Measurements from ENCODE around the gene SHISAL2A. TPM values are rescaled to one million over a fixed set of nuclear protein-coding genes. Genes with fewer than 3 reads are reported as not detected.
A peak's percentile ranks its signal among the peaks of the same experiment; 100 is the strongest.

The SHISAL2A gene
- total RNA-seq, 4 donors from 2014 or later: not detected

GRCh38 chr1:52601991-52602855, 30.7 kb upstream of the SHISAL2A start, which contains the start of gene GPX7:
Gene GPX7, plus strand, starts transcription at chr1:52602371. Its CDS starts 39 bp downstream, at chr1:52602410.
- no peak for TF ChIP-seq CTCF (IDR thresholded peaks at IDR 0.05)

DNA sequence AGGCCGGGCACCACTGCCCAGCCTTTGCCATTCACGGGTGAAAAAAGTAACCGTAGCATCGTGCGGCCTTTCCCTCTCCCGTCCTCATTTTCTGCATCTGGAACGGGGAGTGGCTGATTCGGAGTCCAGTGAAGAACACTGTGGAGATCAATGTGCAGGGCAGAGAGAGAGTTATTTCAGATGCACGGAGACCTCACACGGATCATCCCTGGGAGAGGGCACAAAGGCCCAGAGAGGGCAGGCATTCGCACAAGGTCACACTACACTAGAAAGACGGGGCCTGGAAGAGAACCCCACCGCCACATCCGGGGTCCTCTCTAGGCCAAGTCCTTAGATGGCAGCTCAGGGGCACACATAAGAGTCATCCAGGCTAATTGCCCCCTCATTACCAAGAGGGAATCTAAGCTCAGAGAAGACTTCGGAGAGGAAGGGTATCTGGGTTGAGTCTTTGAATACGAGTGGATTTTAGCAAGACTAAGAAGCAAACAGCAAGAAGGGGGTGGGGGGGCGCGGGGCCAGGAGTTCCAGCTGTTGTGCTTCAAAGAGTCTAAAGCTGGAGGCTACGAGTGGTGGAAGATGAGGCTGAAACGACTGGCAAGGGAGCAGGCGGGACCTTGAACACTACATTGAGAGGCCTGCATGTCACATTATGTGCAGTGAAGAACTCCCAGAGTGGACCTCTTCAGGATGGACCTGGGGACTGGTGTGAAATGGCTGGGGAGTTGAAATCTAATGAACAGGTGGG, 29.9 kb upstream of the SHISAL2A start:
- no peak for DNase-seq (ENCODE audit: low spot score)
- no peak for TF ChIP-seq CTCF (IDR thresholded peaks at IDR 0.05)
- ATAC-seq (ENCODE audit: low FRiP score): no peak

More at GRCh38 chr1:52601991-52602855, 30.7 kb upstream of the SHISAL2A start, which contains the start of gene GPX7:
- no peak for DNase-seq (ENCODE audit: low spot score)
- ATAC-seq (ENCODE audit: low FRiP score): peak; percentile 60

- ATAC-seq (ENCODE audit: low FRiP score) (no peak), DNase-seq (ENCODE audit: low spot score) (no peak)
- TF ChIP-seq CTCF (IDR thresholded peaks at IDR 0.05): no peak
Observed at GRCh38 chr1:52603630-52604029, 29.3 kb upstream of the SHISAL2A start.

DNA sequence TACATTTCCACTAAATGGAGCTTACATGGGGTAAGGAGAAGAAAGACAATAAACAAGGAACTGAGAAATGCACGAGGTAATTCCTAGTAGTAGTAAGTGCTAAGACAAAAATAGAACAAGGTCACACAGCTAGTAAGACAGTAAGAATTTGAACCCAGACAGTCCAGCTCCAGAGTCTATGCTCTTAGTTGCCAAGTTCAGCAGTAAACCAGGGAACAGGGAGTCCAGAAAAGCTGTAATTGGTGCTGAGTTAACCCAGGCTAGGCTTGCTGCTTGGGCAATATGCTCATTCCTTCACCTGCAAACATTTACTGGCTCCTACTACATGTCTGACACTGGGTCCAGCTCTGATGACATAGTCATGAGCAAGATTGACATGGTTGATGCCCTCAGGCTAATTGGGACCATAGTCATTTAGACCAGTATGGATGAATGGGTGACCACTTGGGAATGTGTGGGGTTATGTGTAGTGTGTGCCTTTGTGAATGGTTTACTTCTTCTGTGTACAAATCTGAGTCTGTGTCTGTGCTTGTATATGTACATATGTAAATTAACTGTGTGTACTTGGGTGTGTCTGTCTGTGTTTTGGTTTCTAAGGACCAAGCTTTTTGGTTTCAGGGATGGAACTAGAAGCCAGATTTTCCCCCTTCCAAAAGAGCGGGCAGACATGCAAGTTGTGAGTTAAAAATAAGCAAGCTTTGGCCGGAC, 28.8 kb upstream of the SHISAL2A start:
- DNase-seq (ENCODE audit: low spot score): no peak
- no peak for ATAC-seq (ENCODE audit: low FRiP score)
- TF ChIP-seq CTCF (IDR thresholded peaks at IDR 0.05): no peak

DNA sequence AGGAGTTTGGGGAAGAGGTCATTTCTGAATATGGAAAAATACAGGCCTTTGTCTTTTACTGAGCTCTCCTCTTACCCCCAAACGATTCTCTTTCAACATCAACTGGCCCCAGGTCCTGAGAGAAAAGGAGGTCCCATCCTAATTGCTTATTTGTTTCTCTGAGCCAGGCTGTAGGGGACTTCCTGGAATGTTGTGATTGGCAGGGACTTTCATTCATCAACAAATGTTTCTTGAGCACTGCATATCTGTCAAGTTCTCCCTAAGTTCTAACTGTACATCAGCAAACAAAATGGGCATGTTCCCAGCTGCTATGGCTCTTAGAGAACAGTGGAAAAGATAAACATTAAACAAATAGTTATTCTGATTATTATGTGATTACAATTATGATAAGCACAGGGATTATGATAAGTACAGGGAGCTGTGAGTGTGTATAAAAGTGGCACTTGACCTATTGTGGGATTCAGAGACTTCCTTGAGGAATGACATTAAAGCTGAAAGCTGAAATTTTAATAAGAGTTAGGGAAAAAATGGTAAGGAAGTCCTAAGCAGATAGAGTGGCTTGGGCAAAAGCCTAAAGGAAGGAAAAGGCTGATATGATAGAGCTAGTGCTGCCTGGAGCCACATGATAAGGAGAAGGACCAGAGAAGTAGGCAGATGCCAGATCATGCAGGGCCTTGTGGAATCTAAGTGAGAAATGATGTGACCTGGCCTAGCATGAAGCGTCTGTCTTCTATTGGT, 19.2 kb upstream of the SHISAL2A start:
- DNase-seq (ENCODE audit: low spot score) (no peak), ATAC-seq (ENCODE audit: low FRiP score) (no peak)
- no peak for TF ChIP-seq CTCF (IDR thresholded peaks at IDR 0.05)

DNA sequence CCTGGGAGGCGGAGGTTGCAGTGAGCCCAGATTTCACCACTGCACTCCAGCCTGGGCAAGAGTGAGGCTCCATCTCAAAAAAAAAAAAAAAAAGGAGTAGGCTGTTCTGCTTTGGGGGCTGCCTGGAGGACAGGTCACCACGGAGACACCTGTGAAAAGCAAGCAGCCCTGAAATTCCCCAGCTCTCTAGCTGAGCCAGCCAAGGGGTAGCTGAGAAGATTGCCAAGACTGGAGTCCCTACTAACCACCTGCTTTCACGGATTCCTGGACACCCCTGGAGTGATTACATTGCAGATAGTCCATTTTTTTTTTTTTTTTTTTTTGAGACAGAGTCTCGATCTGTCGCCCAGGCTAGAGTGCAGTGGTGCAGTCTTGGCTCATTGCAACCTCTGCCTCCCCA, 18.3 kb upstream of the SHISAL2A start:
- no peak for DNase-seq (ENCODE audit: low spot score)
- no peak for ATAC-seq (ENCODE audit: low FRiP score)
- TF ChIP-seq CTCF (IDR thresholded peaks at IDR 0.05): no peak

All from omental fat pad (tissue), 4 donors.